Right lobe of liver (tissue), 6 donors: ENCODE measurements around the gene PNPO. TPM values are rescaled to one million over a fixed set of nuclear protein-coding genes. Genes with fewer than 3 reads are reported as not detected.
"Not testable (repeated sequence)": the region's sequence is repeated elsewhere in the genome, so short reads cannot be mapped to it uniquely, and the experiment has no call there.

Experiments
- ATAC-seq, 4 donors: fragments of 200-7000 bp; cut with Tn5 transposase; one replicate each; pipeline ENCODE4 v1.9.1; 2020; ENCODE audit warnings: mild to moderate bottlenecking in 4 of 4, moderate library complexity in 4 of 4
- DNase-seq, 3 donors: peaks; one replicate each; pipeline ENCODE4 v3.0.0-alpha.2; 2020
- H3K27ac ChIP-seq, 3 donors: fragments of 200-600 bp; one replicate each; pipeline ENCODE4 v1.8.0; 2022
- H3K27me3 ChIP-seq, 2 donors: fragments of 200-600 bp; one replicate each; pipeline ENCODE4 v1.8.0; 2022
- H3K36me3 ChIP-seq, 4 donors: fragments of 200-600 bp; sonication (generic) in 1 of 4; one replicate each; pipeline versions ENCODE4 v1.5.1 to v1.8.0; 2017 to 2022; ENCODE audit warnings: control low read depth in 1 of 4
- H3K4me1 ChIP-seq, 4 donors: fragments of 200-600 bp; sonication (generic) in 1 of 4; one replicate each; pipeline versions ENCODE4 v1.5.1 to v1.8.0; 2017 to 2022; ENCODE audit warnings: control low read depth in 1 of 4
- H3K4me3 ChIP-seq, 3 donors: fragments of 200-600 bp; one replicate each; pipeline ENCODE4 v1.8.0; 2022
- H3K9me3 ChIP-seq, 4 donors: fragments of 200-600 bp; sonication (generic) in 1 of 4; one replicate each; pipeline versions ENCODE4 v1.5.1 to v1.8.0; 2017 to 2022; ENCODE audit warnings: control low read depth in 1 of 4
- POLR2A ChIP-seq: fragments of 450-650 bp; IDR thresholded peaks from one replicate; pipeline ENCODE4 v1.6.1; 2017; ENCODE audit warnings: antibody characterized with exemption, mild to moderate bottlenecking
- WGBS: methylation state at CpG from one replicate; pipeline ENCODE4 v1.1.6; 2018; ENCODE audit warnings: low coverage, low lambda C conversion rate; ENCODE audit not compliant: insufficient coverage; ENCODE audit errors: missing lambda C conversion rate; 5-methylcytosine and 5-hydroxymethylcytosine counted together
- intact Hi-C, 2 donors: fragments of 100-400 bp; cut with DNase I; formaldehyde crosslinking; loops; one replicate each; pipeline versions ENCODE4 v1.11.2 to v1.14.1; 2022
- total RNA-seq, 6 experiments: library from RNA; depleted of rRNA in 2 of 6; stranded (reverse); fragments of >200 nt in 2 of 6; fragmentation: NEBNext Ultra II Directional in 3 of 6; extraction: Animal tissue kit (Norgen Biotek cat#: 25700) in 3 of 6; gene quantifications; one replicate each; pipeline versions ENCODE4 v1.1.0 to v1.2.4, GENCODE V29; 2016 to 2023
- TF ChIP-seq, protein P1 (sequence below), 4 donors: fragments of 200-600 bp in 3 of 4; fragments of 450-650 bp in 1 of 4; IDR thresholded peaks; one replicate each; pipeline versions ENCODE4 v1.5.1 to v1.8.0; 2016 to 2022; ENCODE audit warnings: antibody characterized with exemption in 4 of 4, mild to moderate bottlenecking in 2 of 4
- donor health status: DM: no; HTN: yes; CAD: no.
- donor health status: DM: no; HTN: no; CAD: no.
- donor health status: DM: no; HTN: no; CAD: no.
- donor health status: DM: no; HTN: yes; CAD: no.
- donor health status: DM: no; HTN: yes; CAD: no.

The PNPO gene
- total RNA-seq, 6 experiments from 2014 or later, result 85.0 to 151 (median 124) TPM

DNA sequence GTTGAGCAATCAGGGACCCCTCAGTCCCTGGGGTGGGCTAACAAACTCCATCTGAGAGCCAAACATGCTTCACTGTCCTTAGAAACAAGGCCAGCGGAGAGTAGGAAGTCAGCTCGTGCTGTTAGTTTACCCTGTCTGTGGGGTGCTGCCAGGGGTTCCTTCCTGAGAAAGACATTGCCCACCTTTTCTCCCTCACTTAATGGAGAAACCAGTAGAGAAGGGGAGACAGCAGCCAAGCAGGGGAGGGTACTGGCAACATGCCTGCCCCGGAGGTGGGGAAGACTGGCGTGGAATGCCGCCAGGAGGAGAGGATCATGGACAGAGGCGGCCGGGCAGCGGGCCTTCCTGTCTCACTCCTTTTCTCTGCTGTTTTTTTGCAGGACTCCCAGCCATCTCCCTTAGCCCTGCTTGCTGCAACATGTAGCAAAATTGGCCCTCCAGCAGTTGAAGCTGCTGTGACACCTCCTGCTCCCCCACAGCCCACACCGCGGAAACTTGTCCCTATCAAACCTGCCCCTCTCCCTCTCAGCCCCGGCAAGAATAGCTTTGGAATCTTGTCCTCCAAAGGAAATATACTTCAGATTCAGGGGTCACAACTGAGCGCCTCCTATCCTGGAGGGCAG, 25.5 kb upstream of the PNPO start:
- Histone ChIP-seq H3K4me1 (no peaks in the 10 kb centered on the region), H3K9me3 (no peaks in the 10 kb centered on the region), H3K27me3 (no peaks in the 10 kb centered on the region), H3K27ac (no peak overlapping the region), H3K4me3 (no peak overlapping the region), H3K36me3 (no peaks in the 10 kb centered on the region)
- DNase-seq, result no peak
- intact Hi-C loops, result no loop called here
- no peak for ATAC-seq
- no peak for TF ChIP-seq POLR2A
- TF ChIP-seq, protein P1, sequence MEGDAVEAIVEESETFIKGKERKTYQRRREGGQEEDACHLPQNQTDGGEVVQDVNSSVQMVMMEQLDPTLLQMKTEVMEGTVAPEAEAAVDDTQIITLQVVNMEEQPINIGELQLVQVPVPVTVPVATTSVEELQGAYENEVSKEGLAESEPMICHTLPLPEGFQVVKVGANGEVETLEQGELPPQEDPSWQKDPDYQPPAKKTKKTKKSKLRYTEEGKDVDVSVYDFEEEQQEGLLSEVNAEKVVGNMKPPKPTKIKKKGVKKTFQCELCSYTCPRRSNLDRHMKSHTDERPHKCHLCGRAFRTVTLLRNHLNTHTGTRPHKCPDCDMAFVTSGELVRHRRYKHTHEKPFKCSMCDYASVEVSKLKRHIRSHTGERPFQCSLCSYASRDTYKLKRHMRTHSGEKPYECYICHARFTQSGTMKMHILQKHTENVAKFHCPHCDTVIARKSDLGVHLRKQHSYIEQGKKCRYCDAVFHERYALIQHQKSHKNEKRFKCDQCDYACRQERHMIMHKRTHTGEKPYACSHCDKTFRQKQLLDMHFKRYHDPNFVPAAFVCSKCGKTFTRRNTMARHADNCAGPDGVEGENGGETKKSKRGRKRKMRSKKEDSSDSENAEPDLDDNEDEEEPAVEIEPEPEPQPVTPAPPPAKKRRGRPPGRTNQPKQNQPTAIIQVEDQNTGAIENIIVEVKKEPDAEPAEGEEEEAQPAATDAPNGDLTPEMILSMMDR (IDR thresholded peaks at IDR 0.05), result no peak
- WGBS, result 70% methylated on average over 5 of the region's 12 CpGs

DNA sequence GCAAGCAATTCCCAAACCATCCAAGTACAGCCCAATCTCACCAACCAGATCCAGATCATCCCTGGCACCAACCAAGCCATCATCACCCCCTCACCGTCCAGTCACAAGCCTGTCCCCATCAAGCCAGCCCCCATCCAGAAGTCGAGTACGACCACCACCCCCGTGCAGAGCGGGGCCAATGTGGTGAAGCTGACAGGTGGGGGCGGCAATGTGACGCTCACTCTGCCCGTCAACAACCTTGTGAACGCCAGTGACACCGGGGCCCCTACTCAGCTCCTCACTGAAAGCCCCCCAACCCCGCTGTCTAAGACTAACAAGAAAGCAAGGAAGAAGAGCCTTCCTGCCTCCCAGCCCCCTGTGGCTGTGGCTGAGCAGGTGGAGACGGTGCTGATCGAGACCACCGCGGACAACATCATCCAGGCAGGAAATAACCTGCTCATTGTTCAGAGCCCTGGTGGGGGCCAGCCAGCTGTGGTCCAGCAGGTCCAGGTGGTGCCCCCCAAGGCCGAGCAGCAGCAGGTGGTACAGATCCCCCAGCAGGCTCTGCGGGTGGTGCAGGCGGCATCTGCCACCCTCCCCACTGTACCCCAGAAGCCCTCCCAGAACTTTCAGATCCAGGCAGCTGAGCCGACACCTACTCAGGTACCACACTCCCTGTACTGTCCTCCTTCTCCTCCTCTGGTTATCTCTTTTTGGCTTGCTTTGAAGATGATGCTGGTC, 24.7 kb upstream of the PNPO start:
- Histone ChIP-seq H3K4me3 (no peak overlapping the region), H3K4me1 (no peaks in the 10 kb centered on the region), H3K9me3 (no peaks in the 10 kb centered on the region), H3K27ac (no peak overlapping the region), H3K36me3 (no peaks in the 10 kb centered on the region), H3K27me3 (no peaks in the 10 kb centered on the region)
- intact Hi-C loops, result no loop called here
- DNase-seq, result no peak
- WGBS, result 89% methylated on average over 8 of the region's 19 CpGs
- TF ChIP-seq POLR2A, result no peak
- ATAC-seq, result peak in 1 of 4 donors; percentile 28

DNA sequence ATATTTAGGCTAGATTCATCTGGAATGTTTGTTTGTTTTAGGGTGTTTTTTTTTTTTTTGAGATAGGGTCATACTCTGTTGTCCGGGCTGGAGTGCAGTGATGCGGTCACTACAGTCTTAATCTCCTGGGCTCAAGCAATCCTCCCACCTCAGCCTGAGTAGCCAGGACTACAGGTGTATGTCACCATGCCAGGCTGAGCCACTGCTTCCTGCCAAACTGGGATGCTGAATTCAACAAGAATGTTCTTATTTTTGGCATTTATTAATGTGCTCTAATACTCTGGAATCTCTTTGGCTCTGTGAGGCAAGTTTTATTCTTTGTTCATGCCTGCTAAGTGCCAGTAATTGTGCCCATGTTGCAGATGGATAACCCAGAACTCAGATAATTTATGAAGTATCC, 23.8 kb upstream of the PNPO start:
- no peak overlapping the region for H3K4me3 ChIP-seq
- TF ChIP-seq, protein P1 (IDR thresholded peaks at IDR 0.05), result no peak
- TF ChIP-seq POLR2A, result no peak
- H3K36me3 ChIP-seq, result no peaks in the 10 kb centered on the region
- ATAC-seq (no peak), DNase-seq (no peak)
- no peaks in the 10 kb centered on the region for H3K27me3 ChIP-seq
- 91% methylated on average over 2 of the region's 2 CpGs for WGBS
- intact Hi-C loops, result no loop called here
- no peaks in the 10 kb centered on the region for H3K9me3 ChIP-seq
- no peak overlapping the region for H3K27ac ChIP-seq
- no peaks in the 10 kb centered on the region for H3K4me1 ChIP-seq

DNA sequence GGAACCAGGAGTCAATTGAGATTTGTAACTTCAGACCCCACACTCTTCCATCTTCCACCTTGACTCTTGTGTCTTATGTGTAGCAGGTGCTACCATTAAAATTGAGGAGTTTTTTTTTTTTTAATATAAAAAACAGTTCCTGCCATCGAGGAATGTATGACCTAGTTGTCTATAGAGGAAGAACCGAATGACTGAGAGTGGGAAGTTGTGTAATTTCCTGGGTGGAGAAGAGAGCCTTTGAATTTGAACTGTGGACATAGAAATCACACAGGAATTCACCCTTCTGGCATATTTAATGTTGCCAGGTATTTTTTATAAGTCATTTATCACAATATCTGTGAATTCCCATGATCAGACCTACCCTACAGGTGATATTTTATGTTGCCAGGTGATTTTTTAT, 23.4 kb upstream of the PNPO start:
- intact Hi-C loops, result no loop called here
- Histone ChIP-seq H3K9me3 (no peaks in the 10 kb centered on the region), H3K4me3 (no peak overlapping the region), H3K27me3 (no peaks in the 10 kb centered on the region), H3K27ac (no peak overlapping the region), H3K4me1 (no peaks in the 10 kb centered on the region), H3K36me3 (peaks cover 0 to 1% (median under 1%) of the 10 kb centered on the region in 4 donors)
- WGBS, result 25% methylated on average over 2 of the region's 2 CpGs
- no peak for TF ChIP-seq POLR2A
- TF ChIP-seq, protein P1 (IDR thresholded peaks at IDR 0.05), result no peak
- peak in 1 of 4 donors; percentile 35 for ATAC-seq
- no peak for DNase-seq

DNA sequence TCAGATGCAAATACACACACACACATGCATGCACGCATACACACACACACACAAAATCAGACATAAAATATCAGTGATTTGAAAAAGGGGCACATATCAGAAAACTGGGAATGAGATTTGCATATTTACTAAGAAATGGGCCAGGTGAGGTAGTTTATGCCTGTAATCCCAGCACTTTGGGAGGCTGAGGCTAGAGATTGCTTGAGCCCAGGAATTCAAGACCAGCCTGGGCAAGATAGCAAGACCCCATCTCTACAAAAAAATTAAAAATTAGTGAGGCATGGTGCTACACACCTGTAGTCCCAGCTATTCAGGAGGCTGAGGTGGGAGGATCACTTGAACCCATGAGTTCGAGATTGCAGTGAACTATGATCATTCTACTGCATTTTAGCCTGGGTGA, 22.4 kb upstream of the PNPO start:
- WGBS, result 88% methylated on average over 2 of the region's 2 CpGs
- H3K27ac ChIP-seq, result no peak overlapping the region

DNA sequence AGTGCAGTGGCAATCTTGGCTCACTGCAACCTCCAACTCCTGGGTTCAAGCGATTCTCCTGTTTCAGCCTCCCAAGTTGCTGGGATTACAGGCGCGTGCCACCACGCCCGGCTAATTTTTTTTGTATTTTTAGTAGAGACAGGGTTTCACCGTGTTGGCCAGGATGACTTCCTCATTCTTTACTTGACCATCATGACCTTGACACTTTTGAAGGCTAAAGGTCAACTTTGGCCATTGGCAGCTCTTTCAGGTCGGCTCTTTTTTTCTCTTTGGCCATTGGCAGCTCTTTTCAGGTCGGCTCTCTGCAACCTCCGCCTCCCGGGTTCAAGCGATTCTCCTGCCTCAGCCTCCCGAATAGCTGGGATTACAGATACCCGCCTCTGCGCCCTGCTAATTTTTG, 21.5 kb upstream of the PNPO start:
- peak in 2 of 4 donors; percentile 49 to 60 for ATAC-seq
- peaks cover 0 to 11% (median 3%) of the 10 kb centered on the region in 4 donors for H3K36me3 ChIP-seq
- 56% methylated on average over 13 of the region's 14 CpGs for WGBS
- intact Hi-C loops, H3K27me3 ChIP-seq, H3K27ac ChIP-seq, H3K4me3 ChIP-seq, DNase-seq, H3K4me1 ChIP-seq, H3K9me3 ChIP-seq: not testable (repeated sequence)

More for the DNA sequence above, 22.4 kb upstream of the PNPO start:
- no peaks in the 10 kb centered on the region for H3K9me3 ChIP-seq
- no peaks in the 10 kb centered on the region for H3K4me1 ChIP-seq
- H3K4me3 ChIP-seq, result no peak overlapping the region
- no peak for DNase-seq
- no peak for ATAC-seq
- TF ChIP-seq POLR2A, result no peak
- TF ChIP-seq, protein P1 (IDR thresholded peaks at IDR 0.05), result no peak
- H3K36me3 ChIP-seq, result peaks cover 0 to 7% (median 3%) of the 10 kb centered on the region in 4 donors
- intact Hi-C loops, result no loop called here
- H3K27me3 ChIP-seq, result no peaks in the 10 kb centered on the region
